Effector memory CD8-positive, alpha-beta T cell (primary cell): ENCODE results near the gene PBX2.

Experiments
- ATAC-seq: fragments of 150-1000 bp; cut with Tn5 transposase; replicated peaks from 2 replicates; pipeline ENCODE4 v1.10.0; 2021; ENCODE audit warnings: mild to moderate bottlenecking, moderate library complexity
- DNase-seq, 3 experiments: peaks; one replicate each; pipeline ENCODE4 v3.0.0; 2021
- H3K27ac Mint-ChIP-seq, 2 donors: one replicate each; pipeline ENCODE4 v1.8.0; 2022; ENCODE audit warnings: mild to moderate bottlenecking in 2 of 2, mixed read lengths in 2 of 2, moderate library complexity in 2 of 2
- H3K27me3 Mint-ChIP-seq, 2 donors: one replicate each; pipeline ENCODE4 v1.8.0; 2022; ENCODE audit warnings: mixed read lengths in 2 of 2
- H3K36me3 Mint-ChIP-seq: one replicate; pipeline ENCODE4 v1.8.0; 2022; ENCODE audit warnings: mild to moderate bottlenecking, moderate library complexity, mixed read lengths; ENCODE audit not compliant: insufficient read depth
- H3K4me1 Mint-ChIP-seq, 2 donors: one replicate each; pipeline ENCODE4 v1.8.0; 2022; ENCODE audit warnings: low read depth in 2 of 2, mixed read lengths in 2 of 2
- H3K4me3 Mint-ChIP-seq, 2 donors: one replicate each; pipeline ENCODE4 v1.8.0; 2022; ENCODE audit warnings: mild to moderate bottlenecking in 2 of 2, mixed read lengths in 2 of 2, moderate library complexity in 2 of 2
- H3K9me3 Mint-ChIP-seq, 2 donors: one replicate each; pipeline ENCODE4 v1.8.0; 2022; ENCODE audit warnings: mixed read lengths in 2 of 2
- total RNA-seq, 9 experiments: gene quantifications; one replicate each; lab custom pipeline; 2026; lab: John Stamatoyannopoulos, UW

PBX2 gene
- total RNA-seq, result 44.4 to 63.3 (median 53.5) reads per million in 9 experiments

- peak within 1 kb of the TSS; percentile 95 to 99 for H3K4me3 Mint-ChIP-seq
- H3K9me3 Mint-ChIP-seq, result no peaks in the 10 kb centered on the region
- peaks cover 54% of the 10 kb centered on the region for H3K36me3 Mint-ChIP-seq
- peak within 1 kb of the TSS; percentile 96 to 98 for H3K27ac Mint-ChIP-seq
- H3K27me3 Mint-ChIP-seq, result no peaks in the 10 kb centered on the region
- ATAC-seq (peak; percentile 57), DNase-seq (peak; percentile 47 to 62 (median 53))
- H3K4me1 Mint-ChIP-seq, result peaks cover 70 to 80% of the 10 kb centered on the region in 2 donors
Measured at GRCh38 chr6:32190054-32190851, at the start of gene PBX2. Gene PBX2, minus strand, starts transcription at chr6:32190202. Its CDS starts 287 bp downstream, at chr6:32189915.

- Mint-ChIP-seq H3K4me1 (peaks cover 0 to 4% of the 10 kb centered on the region in 2 donors), H3K4me3 (no peak overlapping the region), H3K36me3 (no peaks in the 10 kb centered on the region), H3K27me3 (peaks cover 0 to 12% of the 10 kb centered on the region in 2 donors), H3K27ac (no peak overlapping the region), H3K9me3 (no peaks in the 10 kb centered on the region)
- ATAC-seq (no peak), DNase-seq (no peak)
Measured at GRCh38 chr6:32239462-32239861, 49.5 kb upstream of the PBX2 start.

GRCh38 chr6:32234934-32235333 lies 44.9 kb upstream of the PBX2 start:
- no peak for DNase-seq
- Mint-ChIP-seq H3K4me3 (no peak overlapping the region), H3K4me1 (peaks cover 0 to 4% of the 10 kb centered on the region in 2 donors), H3K36me3 (no peaks in the 10 kb centered on the region), H3K27ac (no peak overlapping the region), H3K27me3 (peaks cover 0 to 12% of the 10 kb centered on the region in 2 donors), H3K9me3 (no peaks in the 10 kb centered on the region)
- ATAC-seq, result no peak

- Mint-ChIP-seq H3K27me3 (peaks cover 0 to 18% of the 10 kb centered on the region in 2 donors), H3K4me3 (no peak overlapping the region), H3K36me3 (no peaks in the 10 kb centered on the region), H3K27ac (no peak overlapping the region), H3K4me1 (no peaks in the 10 kb centered on the region), H3K9me3 (no peaks in the 10 kb centered on the region)
- DNase-seq (no peak), ATAC-seq (no peak)
Measured at GRCh38 chr6:32226434-32226833, 36.4 kb upstream of the PBX2 start.

GRCh38 chr6:32224696-32225095 lies 34.7 kb upstream of the PBX2 start:
- H3K4me1 Mint-ChIP-seq, result no peaks in the 10 kb centered on the region
- peak overlapping the region in 1 of 2 donors; percentile 22 for H3K27ac Mint-ChIP-seq
- DNase-seq (no peak), ATAC-seq (no peak)
- peaks cover 0 to 26% of the 10 kb centered on the region in 2 donors for H3K27me3 Mint-ChIP-seq
- H3K9me3 Mint-ChIP-seq, result no peaks in the 10 kb centered on the region
- H3K4me3 Mint-ChIP-seq, result no peak overlapping the region
- no peaks in the 10 kb centered on the region for H3K36me3 Mint-ChIP-seq

GRCh38 chr6:32223258-32224235 lies 33.5 kb upstream of the PBX2 start, which contains the start of gene NOTCH4:
Gene NOTCH4, minus strand, starts transcription at chr6:32224067. Its CDS starts 139 bp downstream, at chr6:32223928.
- Mint-ChIP-seq H3K36me3 (no peaks in the 10 kb centered on the region), H3K4me1 (no peaks in the 10 kb centered on the region), H3K27me3 (peaks cover 0 to 34% of the 10 kb centered on the region in 2 donors), H3K27ac (peak within 1 kb of the TSS; percentile 16 to 22), H3K9me3 (no peaks in the 10 kb centered on the region), H3K4me3 (no peak within 1 kb of the TSS)
- ATAC-seq, result no peak
- no peak for DNase-seq

GRCh38 chr6:32222333-32223230 lies 32.6 kb upstream of the PBX2 start:
- Mint-ChIP-seq H3K4me3 (no peak overlapping the region), H3K9me3 (no peaks in the 10 kb centered on the region), H3K36me3 (no peaks in the 10 kb centered on the region), H3K27me3 (peaks cover 0 to 34% of the 10 kb centered on the region in 2 donors), H3K4me1 (no peaks in the 10 kb centered on the region), H3K27ac (no peak overlapping the region)
- DNase-seq (no peak), ATAC-seq (no peak)

GRCh38 chr6:32220021-32220420 lies 30.0 kb upstream of the PBX2 start:
- DNase-seq, result no peak
- Mint-ChIP-seq H3K27me3 (peaks cover 0 to 34% of the 10 kb centered on the region in 2 donors), H3K27ac (no peak overlapping the region), H3K4me1 (peaks cover 0 to 3% of the 10 kb centered on the region in 2 donors), H3K36me3 (no peaks in the 10 kb centered on the region), H3K4me3 (no peak overlapping the region), H3K9me3 (no peaks in the 10 kb centered on the region)
- ATAC-seq, result no peak

GRCh38 chr6:32218167-32218566 lies 28.2 kb upstream of the PBX2 start:
- H3K9me3 Mint-ChIP-seq, result no peaks in the 10 kb centered on the region
- peaks cover 0 to 5% of the 10 kb centered on the region in 2 donors for H3K4me1 Mint-ChIP-seq
- no peaks in the 10 kb centered on the region for H3K36me3 Mint-ChIP-seq
- H3K27me3 Mint-ChIP-seq, result peaks cover 0 to 31% of the 10 kb centered on the region in 2 donors
- no peak for DNase-seq
- ATAC-seq, result no peak
- H3K27ac Mint-ChIP-seq, result no peak overlapping the region
- no peak overlapping the region for H3K4me3 Mint-ChIP-seq

GRCh38 chr6:32216998-32217397 lies 27.0 kb upstream of the PBX2 start:
- no peak overlapping the region for H3K27ac Mint-ChIP-seq
- H3K4me1 Mint-ChIP-seq, result peaks cover 0 to 8% of the 10 kb centered on the region in 2 donors
- DNase-seq, result no peak
- no peaks in the 10 kb centered on the region for H3K36me3 Mint-ChIP-seq
- no peaks in the 10 kb centered on the region for H3K9me3 Mint-ChIP-seq
- no peak for ATAC-seq
- H3K27me3 Mint-ChIP-seq, result peaks cover 0 to 21% of the 10 kb centered on the region in 2 donors
- H3K4me3 Mint-ChIP-seq, result no peak overlapping the region

- H3K36me3 Mint-ChIP-seq, result no peaks in the 10 kb centered on the region
Measured at GRCh38 chr6:32216285-32216684, 26.3 kb upstream of the PBX2 start.

GRCh38 chr6:32215617-32216016 lies 25.6 kb upstream of the PBX2 start:
- Mint-ChIP-seq H3K36me3 (no peaks in the 10 kb centered on the region), H3K9me3 (no peaks in the 10 kb centered on the region), H3K27ac (no peak overlapping the region), H3K4me1 (peaks cover 0 to 11% of the 10 kb centered on the region in 2 donors), H3K27me3 (peaks cover 0 to 13% of the 10 kb centered on the region in 2 donors), H3K4me3 (no peak overlapping the region)
- ATAC-seq (no peak), DNase-seq (no peak)

More at GRCh38 chr6:32216285-32216684, 26.3 kb upstream of the PBX2 start:
- Mint-ChIP-seq H3K4me1 (peaks cover 0 to 11% of the 10 kb centered on the region in 2 donors), H3K27me3 (peaks cover 0 to 14% of the 10 kb centered on the region in 2 donors), H3K4me3 (no peak overlapping the region), H3K27ac (no peak overlapping the region), H3K9me3 (no peaks in the 10 kb centered on the region)
- ATAC-seq, result no peak
- no peak for DNase-seq
